Activated CD4-positive, alpha-beta T cell treated with anti-CD3 and anti-CD28 coated beads for 36 hours (primary cell): ENCODE data around the gene PTCD3. TPM values are rescaled to one million over a fixed set of nuclear protein-coding genes. Genes with fewer than 3 reads are reported as not detected.
A peak's percentile ranks its signal among the peaks of the same experiment; 100 is the strongest.

Source experiments
- ATAC-seq: fragments of 200-7000 bp; cut with Tn5 transposase; one replicate; pipeline ENCODE4 v1.10.0; 2021; ENCODE audit warnings: mild to moderate bottlenecking, moderate library complexity
- CTCF ChIA-PET: fragments of 350-600 bp; sonication (Branson Sonifier 250); formaldehyde crosslinking; loops from one replicate; lab custom pipeline; 2021; ENCODE audit warnings: antibody characterized with exemption; lab: Charles Lee
- POLR2A ChIA-PET: fragments of 350-600 bp; sonication (Branson Sonifier 250); formaldehyde crosslinking; loops from one replicate; lab custom pipeline; 2021; ENCODE audit warnings: antibody characterized with exemption, inconsistent platforms; lab: Charles Lee
- DNase-seq: peaks from one replicate; pipeline ENCODE4 v3.0.0-alpha.2; 2020
- H3K27ac Mint-ChIP-seq: one replicate; pipeline ENCODE4 v1.8.0; 2021; ENCODE audit warnings: mixed read lengths
- H3K27me3 Mint-ChIP-seq: one replicate; pipeline ENCODE4 v1.8.0; 2021; ENCODE audit warnings: mixed read lengths
- H3K36me3 Mint-ChIP-seq: one replicate; pipeline ENCODE4 v1.8.0; 2021; ENCODE audit warnings: low read depth, mixed read lengths
- H3K4me1 Mint-ChIP-seq: one replicate; pipeline ENCODE4 v1.8.0; 2021; ENCODE audit warnings: mixed read lengths
- H3K4me3 Mint-ChIP-seq: one replicate; pipeline ENCODE4 v1.8.0; 2021; ENCODE audit warnings: mild to moderate bottlenecking, moderate library complexity, mixed read lengths
- H3K9me3 Mint-ChIP-seq: one replicate; pipeline ENCODE4 v1.8.0; 2021; ENCODE audit warnings: low read depth, mixed read lengths
- intact Hi-C, 2 experiments: fragments of 100-400 bp; cut with DNase I in 1 of 2; cut with micrococcal nuclease in 1 of 2; formaldehyde crosslinking; loops; one replicate each; pipeline versions ENCODE4 v1.14.2 to v1.15.1; 2022 to 2024; cut with DNase I, micrococcal nuclease
- total RNA-seq, 2 experiments: library from RNA; stranded (reverse); gene quantifications; one replicate each; pipeline ENCODE4 v1.2.3, GENCODE V29; 2021

The PTCD3 gene
- total RNA-seq, 2 experiments from 2014 or later, result 200 to 245 TPM

- no peaks in the 10 kb centered on the region for H3K27me3 Mint-ChIP-seq
- H3K4me1 Mint-ChIP-seq, result peaks cover 17% of the 10 kb centered on the region
- CTCF ChIA-PET, result interaction anchor here (0.5 to 1.5 kb wide), 5 partner anchors 47 to 268 kb away, joined by 3 to 7 read pairs (median 6); no protein-coding TSS in a partner anchor
- H3K27ac Mint-ChIP-seq, result no peak overlapping the region
- no peak for ATAC-seq
- intact Hi-C loops, result loop anchor here in 1 of 2 experiments (5.0 kb wide), 1 partner anchor 355 kb away; no protein-coding TSS in a partner anchor
- H3K36me3 Mint-ChIP-seq, result peaks cover 41% of the 10 kb centered on the region
- no peak for DNase-seq
- POLR2A ChIA-PET, result no interaction called here
- no peaks in the 10 kb centered on the region for H3K9me3 Mint-ChIP-seq
- H3K4me3 Mint-ChIP-seq, result no peak overlapping the region
Measured at GRCh38 chr2:86082756-86083155, 23.3 kb upstream of the PTCD3 start.

DNA sequence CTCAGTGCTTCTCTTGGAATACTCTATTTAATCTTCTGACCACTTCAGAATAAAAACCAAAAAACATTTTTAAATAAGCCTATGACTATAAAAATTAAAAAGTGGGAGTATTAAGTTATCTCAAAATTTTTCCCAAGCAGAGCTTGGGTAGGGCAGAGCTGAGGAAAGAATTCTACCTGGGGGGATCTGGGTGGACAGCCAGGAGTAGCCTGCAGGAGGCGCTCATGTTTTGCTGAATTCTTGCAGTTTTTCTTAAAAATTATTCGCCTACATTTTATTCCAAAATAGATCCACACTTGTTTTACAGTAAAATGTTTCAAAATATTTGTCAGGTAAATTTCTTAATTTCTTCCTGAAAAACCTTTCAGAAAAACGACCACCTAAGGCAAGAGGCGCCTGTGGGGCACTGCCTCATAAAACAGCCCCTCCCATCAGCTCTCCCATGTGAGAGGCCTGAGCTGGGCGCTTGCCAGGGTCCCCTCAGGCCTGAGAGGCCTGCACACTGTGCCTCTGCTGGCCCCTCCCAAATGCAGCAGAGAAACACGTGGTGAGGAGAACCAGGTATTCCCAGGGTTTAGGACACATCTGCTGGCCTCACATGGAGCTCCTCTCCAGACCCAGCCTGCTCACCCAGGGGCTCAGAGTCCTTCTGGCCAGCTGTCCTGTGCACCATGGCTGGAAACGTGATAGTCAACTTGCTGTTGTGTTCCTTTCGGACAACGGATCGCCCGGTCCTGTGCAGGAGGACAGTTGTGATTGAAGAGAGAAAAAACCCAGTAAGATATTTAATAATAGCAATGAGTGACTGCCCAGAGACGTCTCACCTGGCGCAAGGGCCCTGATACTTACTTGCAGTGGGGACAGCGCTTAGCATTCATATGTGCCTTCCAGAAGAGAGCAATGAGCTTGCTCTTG, 17.8 kb upstream of the PTCD3 start:
- Mint-ChIP-seq H3K27me3 (no peaks in the 10 kb centered on the region), H3K27ac (no peak overlapping the region), H3K4me1 (no peaks in the 10 kb centered on the region), H3K36me3 (peaks cover 36% of the 10 kb centered on the region), H3K9me3 (no peaks in the 10 kb centered on the region), H3K4me3 (no peak overlapping the region)
- ATAC-seq (no peak), DNase-seq (peak; percentile 36)
- ChIA-PET CTCF (interaction anchor here (0.7 to 2.0 kb wide), 7 partner anchors 8 to 261 kb away, joined by 3 to 12 read pairs (median 4); no protein-coding TSS in a partner anchor), POLR2A (interaction anchor here (0.6 kb wide), 1 partner anchor 471 kb away, joined by 4 read pairs; no protein-coding TSS in a partner anchor)
- intact Hi-C loops, result no loop called here

DNA sequence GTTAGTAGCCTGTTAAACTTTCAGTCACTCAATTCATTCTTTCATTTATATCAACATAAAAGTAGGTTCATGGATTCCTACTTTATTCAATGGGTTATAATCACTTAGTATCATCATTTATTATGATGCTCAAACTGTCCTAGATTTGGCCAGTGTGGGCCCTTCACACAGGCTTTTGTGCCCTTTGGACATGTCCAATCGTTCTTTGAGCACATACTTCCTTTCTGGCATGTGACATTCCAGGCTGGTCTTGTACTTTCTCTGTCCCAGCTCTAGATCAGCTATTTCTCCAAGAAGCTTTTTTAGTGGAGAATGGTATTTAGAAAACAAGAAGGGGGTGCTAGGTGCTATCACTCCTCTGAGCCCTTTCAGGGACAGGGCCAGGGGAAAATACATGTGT, 11.8 kb upstream of the PTCD3 start:
- ATAC-seq, result no peak
- no peaks in the 10 kb centered on the region for H3K27me3 Mint-ChIP-seq
- H3K27ac Mint-ChIP-seq, result no peak overlapping the region
- no peak for DNase-seq
- no peaks in the 10 kb centered on the region for H3K9me3 Mint-ChIP-seq
- POLR2A ChIA-PET, result no interaction called here
- intact Hi-C loops, result no loop called here
- H3K4me1 Mint-ChIP-seq, result peaks cover 14% of the 10 kb centered on the region
- CTCF ChIA-PET, result no interaction called here
- H3K4me3 Mint-ChIP-seq, result no peak overlapping the region
- peaks cover 58% of the 10 kb centered on the region for H3K36me3 Mint-ChIP-seq

DNA sequence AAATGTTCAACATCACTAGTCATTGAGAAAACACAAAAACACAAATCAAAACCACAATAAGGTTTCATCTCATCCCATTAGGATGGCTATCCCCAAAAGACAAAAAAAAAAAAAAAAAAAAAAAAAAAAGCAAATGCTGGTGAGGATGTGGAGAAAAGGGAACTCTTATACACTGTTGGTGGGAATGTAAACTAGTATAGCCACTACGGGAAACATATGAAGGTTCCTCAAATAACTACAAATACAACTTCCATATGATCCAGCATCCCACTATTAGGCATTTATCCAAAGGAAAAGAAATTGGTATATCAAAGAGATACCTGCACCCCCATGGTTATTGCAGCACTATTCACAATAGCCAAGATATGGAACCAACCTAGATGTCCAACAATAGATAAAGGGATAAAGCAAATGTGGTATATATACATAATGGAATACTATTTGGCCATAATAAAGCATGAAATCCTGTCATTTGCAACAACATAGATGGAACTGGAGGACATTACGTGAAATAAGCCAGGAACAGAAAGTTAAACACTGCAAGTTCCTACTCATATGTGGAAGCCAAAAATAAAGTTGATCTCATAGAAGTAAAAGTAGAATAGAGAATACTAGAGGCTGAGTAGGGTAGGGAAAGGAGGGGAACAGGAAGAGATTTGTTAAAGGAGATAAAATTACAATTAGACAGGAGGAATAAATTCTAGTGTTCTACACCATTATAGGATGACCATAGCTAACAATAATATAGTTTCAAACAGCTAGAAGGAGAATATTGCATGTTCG, 8.7 kb upstream of the PTCD3 start:
- ATAC-seq (no peak), DNase-seq (no peak)
- Mint-ChIP-seq H3K27me3 (no peaks in the 10 kb centered on the region), H3K27ac (no peak overlapping the region), H3K4me3 (no peak overlapping the region), H3K4me1 (peaks cover 22% of the 10 kb centered on the region), H3K9me3 (peaks cover 2% of the 10 kb centered on the region), H3K36me3 (peaks cover 52% of the 10 kb centered on the region)
- ChIA-PET POLR2A (no interaction called here), CTCF (interaction anchor here (1.0 to 1.9 kb wide), 3 partner anchors 9 to 369 kb away, joined by 3 to 5 read pairs (median 5); no protein-coding TSS in a partner anchor)
- intact Hi-C loops, result no loop called here

DNA sequence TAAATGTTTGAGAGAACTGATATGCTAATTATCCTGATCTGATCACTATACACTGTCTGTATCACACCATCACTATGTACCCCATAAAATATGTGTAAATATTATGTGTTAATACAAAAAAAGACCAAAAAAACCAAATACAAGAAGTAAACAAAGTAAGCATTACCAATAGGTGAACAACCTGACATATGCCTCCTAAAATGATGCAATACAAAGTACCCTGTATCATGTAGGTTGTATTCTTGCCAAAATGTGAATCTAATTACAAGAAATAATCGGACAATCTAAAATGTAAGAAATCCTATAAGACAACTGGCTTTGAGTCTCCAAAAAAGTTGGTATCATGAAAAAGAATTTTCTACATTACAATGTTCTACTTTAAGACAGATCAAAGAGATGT, 8.1 kb upstream of the PTCD3 start:
- H3K4me1 Mint-ChIP-seq, result peaks cover 28% of the 10 kb centered on the region
- peaks cover 2% of the 10 kb centered on the region for H3K9me3 Mint-ChIP-seq
- ChIA-PET CTCF (interaction anchor here (0.9 to 1.9 kb wide), 3 partner anchors 10 to 21 kb away, joined by 3 to 5 read pairs (median 3); no protein-coding TSS in a partner anchor), POLR2A (no interaction called here)
- no peak for DNase-seq
- H3K27ac Mint-ChIP-seq, result no peak overlapping the region
- H3K27me3 Mint-ChIP-seq, result no peaks in the 10 kb centered on the region
- no peak for ATAC-seq
- peaks cover 58% of the 10 kb centered on the region for H3K36me3 Mint-ChIP-seq
- intact Hi-C loops, result no loop called here
- H3K4me3 Mint-ChIP-seq, result no peak overlapping the region

- Mint-ChIP-seq H3K27me3 (no peaks in the 10 kb centered on the region), H3K27ac (no peak overlapping the region), H3K36me3 (peaks cover 47% of the 10 kb centered on the region), H3K9me3 (peaks cover 2% of the 10 kb centered on the region), H3K4me3 (no peak overlapping the region), H3K4me1 (peaks cover 42% of the 10 kb centered on the region)
- ChIA-PET POLR2A (interaction anchor here (0.5 kb wide), 1 partner anchor 215 kb away, joined by 3 read pairs; no protein-coding TSS in a partner anchor), CTCF (interaction anchor here (1.6 kb wide), 1 partner anchor 66 kb away, joined by 4 read pairs; no protein-coding TSS in a partner anchor)
- DNase-seq (no peak), ATAC-seq (no peak)
- intact Hi-C loops, result loop anchor here in 1 of 2 experiments (10.0 kb wide), 1 partner anchor 487 kb away; the partner anchor contains the start of genes C2orf68 and USP39
Measured at GRCh38 chr2:86102157-86102556, 3.9 kb upstream of the PTCD3 start.

DNA sequence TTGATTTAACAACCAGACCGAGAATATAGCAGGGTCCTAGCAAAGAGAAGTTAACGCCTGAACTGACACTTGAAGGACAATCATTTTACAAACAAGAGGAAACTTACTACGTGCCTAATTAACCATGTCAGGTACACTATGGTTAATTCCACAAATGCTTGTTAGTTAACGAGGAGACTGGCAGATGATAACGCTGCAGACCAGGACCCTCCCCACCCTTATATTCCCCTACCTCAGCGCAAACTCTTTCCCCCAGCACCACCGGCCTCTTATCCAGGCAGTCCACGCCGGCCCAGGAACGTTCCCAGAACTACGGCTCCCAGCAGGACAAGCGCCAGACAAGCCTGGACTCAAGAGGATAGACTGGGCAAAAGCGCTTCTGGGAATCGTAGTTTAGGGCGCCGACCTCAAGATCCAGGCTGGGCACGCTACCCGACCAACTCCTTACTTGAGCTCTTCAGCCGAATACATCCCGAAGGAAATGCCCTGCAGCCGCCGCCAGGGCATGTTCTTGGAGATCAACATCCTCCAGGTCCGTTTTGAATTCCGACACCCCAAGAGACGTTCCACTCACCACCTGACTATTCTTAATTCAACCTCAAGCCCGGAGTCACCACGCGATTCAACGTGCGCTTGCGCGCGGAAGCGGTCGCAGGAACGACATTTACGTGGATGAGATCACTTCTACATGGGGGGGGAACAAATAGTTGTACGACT, 625 bp upstream of the PTCD3 start, which contains the start of gene POLR1A:
Gene POLR1A, minus strand, starts transcription at position 635 of the 717 bp plus-strand sequence. Its CDS starts 110 bp downstream, at position 525.
- H3K27ac Mint-ChIP-seq, result peak within 1 kb of the TSS; percentile 99
- peak; percentile 90 for DNase-seq
- peak; percentile 75 for ATAC-seq
- ChIA-PET CTCF (interaction anchor here (0.9 to 1.7 kb wide), 7 partner anchors 10 to 278 kb away, joined by 3 to 5 read pairs (median 4); partner anchors contain the start of gene IMMT), POLR2A (interaction anchor here (0.6 to 1.4 kb wide), 9 partner anchors 12 to 751 kb away, joined by 3 to 12 read pairs (median 3); partner anchors contain the start of genes ELMOD3, IMMT and MRPL35)
- peaks cover 55% of the 10 kb centered on the region for H3K36me3 Mint-ChIP-seq
- no peaks in the 10 kb centered on the region for H3K27me3 Mint-ChIP-seq
- intact Hi-C loops, result loop anchor here (1.0 to 10.0 kb wide), 10 partner anchors 67 to 777 kb away; partner anchors contain the start of genes IMMT (in 2 of the 2), USP39 (in 2 of the 2), C2orf68 (in 1 of the 2) and ELMOD3 (in 1 of the 2)
- peak within 1 kb of the TSS; percentile 88 for H3K4me3 Mint-ChIP-seq
- peaks cover 54% of the 10 kb centered on the region for H3K4me1 Mint-ChIP-seq
- H3K9me3 Mint-ChIP-seq, result peaks cover 2% of the 10 kb centered on the region

DNA sequence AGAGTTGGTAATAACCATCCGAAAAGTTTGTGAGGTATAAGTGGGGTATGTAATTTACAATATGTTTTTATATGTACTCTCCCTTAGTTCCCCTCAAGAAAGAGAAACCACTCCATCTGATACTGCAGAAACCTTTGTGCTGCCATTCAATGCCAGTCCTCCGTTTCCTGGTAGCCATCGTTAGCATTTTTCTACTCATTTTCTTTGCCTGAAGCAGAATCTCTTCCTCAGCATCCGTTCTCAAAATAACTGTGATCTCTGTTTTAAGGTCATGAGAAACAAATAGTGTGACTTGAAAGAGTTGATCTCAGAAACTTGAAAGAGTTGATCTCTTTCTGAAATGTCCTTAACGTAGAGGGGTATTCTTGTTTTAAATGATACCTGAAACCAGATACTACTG, 996 bp downstream of the PTCD3 start:
- ATAC-seq, result peak; percentile 15
- peaks cover 2% of the 10 kb centered on the region for H3K9me3 Mint-ChIP-seq
- H3K36me3 Mint-ChIP-seq, result peaks cover 62% of the 10 kb centered on the region
- intact Hi-C loops, result loop anchor here (2.0 to 10.0 kb wide), 5 partner anchors 78 to 515 kb away; partner anchors contain the start of genes C2orf68 (in 1 of the 2), CHMP3 (in 1 of the 2), KDM3A (in 1 of the 2) and RNF103 (in 1 of the 2)
- H3K27ac Mint-ChIP-seq, result peak overlapping the region; percentile 99
- H3K4me3 Mint-ChIP-seq, result peak overlapping the region; percentile 88
- POLR2A ChIA-PET, result interaction anchor here (1.4 kb wide), 1 partner anchor 88 kb away, joined by 12 read pairs; the partner anchor contains the start of gene IMMT
- peak; percentile 12 for DNase-seq
- no peaks in the 10 kb centered on the region for H3K27me3 Mint-ChIP-seq
- peaks cover 49% of the 10 kb centered on the region for H3K4me1 Mint-ChIP-seq
- CTCF ChIA-PET, result interaction anchor here (0.7 to 1.5 kb wide), 4 partner anchors 30 to 293 kb away, joined by 3 to 5 read pairs (median 4); no protein-coding TSS in a partner anchor

- CTCF ChIA-PET, result no interaction called here
- intact Hi-C loops, result no loop called here
- ATAC-seq (no peak), DNase-seq (no peak)
- Mint-ChIP-seq H3K4me1 (no peaks in the 10 kb centered on the region), H3K27ac (peak overlapping the region; percentile 26), H3K27me3 (no peaks in the 10 kb centered on the region), H3K4me3 (no peak overlapping the region), H3K36me3 (peaks cover 65% of the 10 kb centered on the region), H3K9me3 (no peaks in the 10 kb centered on the region)
- POLR2A ChIA-PET, result no interaction called here
Measured at GRCh38 chr2:86118130-86118529, 12.1 kb downstream of the PTCD3 start.

- Mint-ChIP-seq H3K27me3 (no peaks in the 10 kb centered on the region), H3K4me3 (no peak overlapping the region), H3K9me3 (no peaks in the 10 kb centered on the region), H3K4me1 (no peaks in the 10 kb centered on the region), H3K27ac (no peak overlapping the region), H3K36me3 (peaks cover 64% of the 10 kb centered on the region)
- POLR2A ChIA-PET, result interaction anchor here (0.7 kb wide), 1 partner anchor 233 kb away, joined by 3 read pairs; no protein-coding TSS in a partner anchor
- intact Hi-C loops, result no loop called here
- ATAC-seq, result no peak
- no peak for DNase-seq
- CTCF ChIA-PET, result no interaction called here
Measured at GRCh38 chr2:86123328-86123925, 17.4 kb downstream of the PTCD3 start.
